MM.1S (cell line): Measurements from ENCODE around the gene CTSW.

Experiments used
- DNase-seq: peaks from one replicate; pipeline ENCODE4 v3.0.0-alpha.2; 2015
- H2AFZ ChIP-seq: fragments of 300-600 bp; sonication (generic); 2 replicates; pipeline ENCODE4 v1.6.0; 2016; ENCODE audit warnings: antibody characterized with exemption, low read length
- H3F3A ChIP-seq: fragments of 300-600 bp; sonication (generic); 2 replicates; pipeline ENCODE4 v1.6.1; 2016; ENCODE audit warnings: mild to moderate bottlenecking, antibody characterized with exemption, low read length, moderate library complexity, mixed read lengths; ENCODE audit not compliant: insufficient read depth
- H3K27ac ChIP-seq: fragments of 300-600 bp; sonication (generic); 2 replicates; pipeline ENCODE4 v1.5.1; 2016; ENCODE audit warnings: mild to moderate bottlenecking, low read length
- H3K27me3 ChIP-seq: fragments of 300-600 bp; sonication (generic); replicated peaks from 2 replicates; pipeline ENCODE4 v1.6.0; 2016; ENCODE audit warnings: low read length; ENCODE audit not compliant: insufficient read depth
- H3K36me3 ChIP-seq: fragments of 300-600 bp; sonication (generic); replicated peaks from 2 replicates; pipeline ENCODE4 v1.6.1; 2016; ENCODE audit warnings: mild to moderate bottlenecking, low read length, mixed read lengths; ENCODE audit not compliant: insufficient read depth
- H3K4me1 ChIP-seq: fragments of 300-600 bp; sonication (generic); 2 replicates; pipeline ENCODE4 v1.6.1; 2016; ENCODE audit warnings: low read length, mixed read lengths
- H3K4me2 ChIP-seq: fragments of 300-600 bp; sonication (generic); 2 replicates; pipeline ENCODE4 v1.6.0; 2016; ENCODE audit warnings: low read depth, low read length
- H3K4me3 ChIP-seq: fragments of 300-600 bp; sonication (generic); 2 replicates; pipeline ENCODE4 v1.5.1; 2016; ENCODE audit warnings: low read length, mixed read lengths
- H3K79me2 ChIP-seq: fragments of 300-600 bp; sonication (generic); 2 replicates; pipeline ENCODE4 v1.6.1; 2016; ENCODE audit warnings: mixed run types, low read length, mixed read lengths
- H3K9ac ChIP-seq: fragments of 300-600 bp; sonication (generic); 2 replicates; pipeline ENCODE4 v1.6.1; 2016; ENCODE audit warnings: low read length, mixed read lengths
- H3K9me2 ChIP-seq: fragments of 300-600 bp; sonication (generic); replicated peaks from 2 replicates; pipeline ENCODE4 v1.6.1; 2016; ENCODE audit warnings: mild to moderate bottlenecking, low read length, mixed read lengths; ENCODE audit not compliant: insufficient read depth
- H3K9me3 ChIP-seq: fragments of 300-600 bp; sonication (generic); replicated peaks from 2 replicates; pipeline ENCODE4 v1.6.1; 2016; ENCODE audit warnings: mild to moderate bottlenecking, low read length, mixed read lengths; ENCODE audit not compliant: insufficient read depth
- H4K20me1 ChIP-seq: fragments of 300-600 bp; sonication (generic); 2 replicates; pipeline ENCODE4 v1.6.1; 2016; ENCODE audit warnings: mild to moderate bottlenecking, low read length, moderate library complexity, mixed read lengths; ENCODE audit not compliant: insufficient read depth
- EZH2 ChIP-seq: fragments of 300-600 bp; sonication (generic); optimal IDR thresholded peaks from 2 replicates; pipeline ENCODE3; 2017; ENCODE audit warnings: low read depth, mild to moderate bottlenecking, antibody characterized with exemption, low read length, mixed read lengths
- EZH2phosphoT487 ChIP-seq: fragments of 300-600 bp; sonication (generic); IDR thresholded peaks from 2 replicates; pipeline ENCODE4 v1.6.1; 2018; ENCODE audit warnings: antibody characterized with exemption, low read length
- TF ChIP-seq, protein P1 (sequence below): fragments of 300-600 bp; sonication (generic); IDR thresholded peaks from 2 replicates; pipeline ENCODE4 v1.5.1; 2016; ENCODE audit warnings: antibody characterized with exemption, low read length, mixed read lengths

CTSW gene

DNA sequence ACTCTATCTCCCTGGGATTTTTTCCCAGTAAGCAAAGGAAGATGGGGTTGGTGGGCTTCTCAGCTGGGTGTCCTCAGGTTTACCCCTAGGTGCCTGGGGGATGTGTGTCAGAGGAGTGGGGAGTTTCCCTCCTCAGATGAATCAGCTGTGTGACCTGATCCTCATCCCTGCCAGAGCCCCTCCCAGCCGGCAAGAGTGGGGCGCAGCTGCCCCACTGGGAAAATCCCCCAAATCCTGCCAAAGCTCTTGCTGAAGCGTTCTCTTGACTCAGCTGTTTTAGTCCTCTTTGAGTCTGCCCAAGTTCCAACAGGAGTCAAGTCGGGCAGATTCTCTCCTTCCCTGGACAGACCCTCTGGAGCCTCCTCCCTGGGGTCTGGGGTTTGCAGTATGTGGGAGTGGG, 33.2 kb downstream of the CTSW start:
- no peaks in the 10 kb centered on the region for H3K27me3 ChIP-seq
- no peak overlapping the region for H3K4me2 ChIP-seq
- peaks cover 14% of the 10 kb centered on the region for H3F3A ChIP-seq
- no peaks in the 10 kb centered on the region for H3K36me3 ChIP-seq
- H2AFZ ChIP-seq: no peak overlapping the region
- TF ChIP-seq EZH2 (no peak), EZH2phosphoT487 (no peak)
- TF ChIP-seq, protein P1, sequence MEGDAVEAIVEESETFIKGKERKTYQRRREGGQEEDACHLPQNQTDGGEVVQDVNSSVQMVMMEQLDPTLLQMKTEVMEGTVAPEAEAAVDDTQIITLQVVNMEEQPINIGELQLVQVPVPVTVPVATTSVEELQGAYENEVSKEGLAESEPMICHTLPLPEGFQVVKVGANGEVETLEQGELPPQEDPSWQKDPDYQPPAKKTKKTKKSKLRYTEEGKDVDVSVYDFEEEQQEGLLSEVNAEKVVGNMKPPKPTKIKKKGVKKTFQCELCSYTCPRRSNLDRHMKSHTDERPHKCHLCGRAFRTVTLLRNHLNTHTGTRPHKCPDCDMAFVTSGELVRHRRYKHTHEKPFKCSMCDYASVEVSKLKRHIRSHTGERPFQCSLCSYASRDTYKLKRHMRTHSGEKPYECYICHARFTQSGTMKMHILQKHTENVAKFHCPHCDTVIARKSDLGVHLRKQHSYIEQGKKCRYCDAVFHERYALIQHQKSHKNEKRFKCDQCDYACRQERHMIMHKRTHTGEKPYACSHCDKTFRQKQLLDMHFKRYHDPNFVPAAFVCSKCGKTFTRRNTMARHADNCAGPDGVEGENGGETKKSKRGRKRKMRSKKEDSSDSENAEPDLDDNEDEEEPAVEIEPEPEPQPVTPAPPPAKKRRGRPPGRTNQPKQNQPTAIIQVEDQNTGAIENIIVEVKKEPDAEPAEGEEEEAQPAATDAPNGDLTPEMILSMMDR: no peak
- no peaks in the 10 kb centered on the region for H4K20me1 ChIP-seq
- H3K27ac ChIP-seq: no peak overlapping the region
- peaks cover 18% of the 10 kb centered on the region; the same call in 1 of the 2 replicates for H3K4me1 ChIP-seq
- DNase-seq: no peak
- no peaks in the 10 kb centered on the region for H3K9me3 ChIP-seq
- no peak overlapping the region for H3K9ac ChIP-seq
- H3K9me2 ChIP-seq: no peaks in the 10 kb centered on the region
- H3K79me2 ChIP-seq: peaks cover 14% of the 10 kb centered on the region
- no peak overlapping the region for H3K4me3 ChIP-seq

DNA sequence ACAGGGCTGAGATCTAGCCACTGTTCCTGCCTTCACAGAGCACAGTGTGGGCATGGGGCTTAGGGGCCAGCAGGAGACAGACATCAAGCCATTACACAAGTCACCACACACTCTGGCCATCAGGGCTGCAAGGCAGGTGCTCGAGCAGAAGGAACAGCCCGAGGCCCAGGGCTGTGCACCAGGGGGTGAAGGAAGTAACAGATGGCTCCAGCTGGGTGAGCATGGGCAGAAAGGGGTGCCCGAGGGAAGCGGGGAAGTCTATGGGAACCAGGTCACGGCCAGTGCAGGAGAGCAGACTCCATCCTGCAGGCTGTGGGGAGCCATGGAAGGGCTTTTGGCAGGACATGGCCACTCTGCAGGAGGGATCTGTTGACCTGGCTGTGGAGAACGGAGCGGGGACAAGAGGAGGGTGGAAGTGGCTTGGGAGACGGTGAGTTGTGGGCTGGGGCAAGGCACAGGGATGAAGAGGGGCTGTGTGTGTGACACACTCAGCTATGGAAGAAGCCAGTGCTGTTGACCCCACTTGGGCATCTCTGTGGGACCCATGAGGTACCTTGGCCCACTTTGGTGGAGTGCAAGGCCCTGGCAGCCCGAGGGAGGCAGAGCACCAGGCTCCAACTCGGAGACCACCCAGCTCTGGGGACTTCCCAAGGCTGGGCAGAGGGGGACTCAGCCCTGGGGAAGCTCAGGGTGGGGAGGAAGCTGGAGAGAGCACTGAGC, 35.6 kb downstream of the CTSW start:
- no peak overlapping the region for H3K9ac ChIP-seq
- peaks cover 30% of the 10 kb centered on the region for H3K79me2 ChIP-seq
- H3K4me2 ChIP-seq: no peak overlapping the region
- H3K4me3 ChIP-seq: no peak overlapping the region
- H2AFZ ChIP-seq: no peak overlapping the region
- H4K20me1 ChIP-seq: no peaks in the 10 kb centered on the region
- no peak for DNase-seq
- no peaks in the 10 kb centered on the region for H3K9me2 ChIP-seq
- no peak overlapping the region for H3K27ac ChIP-seq
- no peaks in the 10 kb centered on the region for H3K36me3 ChIP-seq
- H3F3A ChIP-seq: peaks cover 4% of the 10 kb centered on the region; the same call in 1 of the 2 replicates
- H3K27me3 ChIP-seq: no peaks in the 10 kb centered on the region
- H3K4me1 ChIP-seq: peaks cover 14% of the 10 kb centered on the region; the same call in 1 of the 2 replicates
- TF ChIP-seq, protein P1: no peak
- TF ChIP-seq EZH2phosphoT487 (no peak), EZH2 (no peak)
- no peaks in the 10 kb centered on the region for H3K9me3 ChIP-seq

DNA sequence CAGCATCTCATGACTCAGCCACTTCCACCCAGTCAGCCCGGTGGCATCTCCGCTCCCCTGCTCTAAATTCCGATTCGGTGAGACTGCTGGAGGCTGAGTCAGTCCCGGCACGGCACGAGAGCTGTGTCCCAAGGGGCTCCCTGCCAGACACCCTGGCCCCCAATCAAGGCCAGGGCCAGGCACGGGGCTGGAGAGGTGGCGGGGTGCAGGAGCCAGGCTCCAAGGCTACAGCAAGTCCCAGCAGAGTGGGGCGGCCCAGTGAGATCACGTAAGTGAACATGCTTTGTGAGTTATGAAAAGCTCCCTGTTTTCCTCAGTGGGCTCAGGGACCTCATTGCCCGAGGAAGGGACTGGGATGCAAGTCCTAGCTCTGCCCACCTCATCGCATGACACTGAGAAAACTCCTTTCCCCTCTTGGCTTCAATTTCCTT, 36.2 kb downstream of the CTSW start:
- H3K9ac ChIP-seq: no peak overlapping the region
- TF ChIP-seq EZH2: no peak
- TF ChIP-seq EZH2phosphoT487: no peak
- TF ChIP-seq, protein P1: no peak
- no peak overlapping the region for H2AFZ ChIP-seq
- peaks cover 4% of the 10 kb centered on the region; the same call in 1 of the 2 replicates for H3F3A ChIP-seq
- no peaks in the 10 kb centered on the region for H3K9me3 ChIP-seq
- H3K27ac ChIP-seq: no peak overlapping the region
- no peak overlapping the region for H3K4me3 ChIP-seq
- no peaks in the 10 kb centered on the region for H4K20me1 ChIP-seq
- H3K36me3 ChIP-seq: no peaks in the 10 kb centered on the region
- no peaks in the 10 kb centered on the region for H3K27me3 ChIP-seq
- H3K4me2 ChIP-seq: no peak overlapping the region
- no peak for DNase-seq
- peaks cover 14% of the 10 kb centered on the region; the same call in 1 of the 2 replicates for H3K4me1 ChIP-seq
- peaks cover 36% of the 10 kb centered on the region for H3K79me2 ChIP-seq
- H3K9me2 ChIP-seq: no peaks in the 10 kb centered on the region
